MM.1S (cell line): ENCODE measurements around the gene SLC9A1.

Experiments
- CTCF ChIP-seq: fragments of 300-600 bp; sonication (generic); IDR thresholded peaks from 2 replicates; pipeline ENCODE4 v1.5.1; 2016; ENCODE audit warnings: antibody characterized with exemption, low read length, mixed read lengths
- EZH2 ChIP-seq: fragments of 300-600 bp; sonication (generic); optimal IDR thresholded peaks from 2 replicates; pipeline ENCODE3; 2017; ENCODE audit warnings: low read depth, mild to moderate bottlenecking, antibody characterized with exemption, low read length, mixed read lengths
- EZH2phosphoT487 ChIP-seq: fragments of 300-600 bp; sonication (generic); IDR thresholded peaks from 2 replicates; pipeline ENCODE4 v1.6.1; 2018; ENCODE audit warnings: antibody characterized with exemption, low read length

- TF ChIP-seq CTCF: no peak
- TF ChIP-seq EZH2phosphoT487: no peak
- no peak for TF ChIP-seq EZH2
Observed at GRCh38 chr1:27049100-27049499, 105.8 kb downstream of the SLC9A1 start.
